GM19324 (cell line): Measurements from ENCODE around the gene SSBP4.

Experiments used
- ATAC-seq: cut with Tn5 transposase; IDR thresholded peaks from one replicate; pipeline ENCODE4 v1.9.1; 2021; ENCODE audit warnings: mild to moderate bottlenecking, moderate library complexity; ENCODE audit not compliant: unreplicated experiment, low FRiP score

Gene SSBP4

GRCh38 chr19:18481505-18482222 is 62.5 kb downstream of the SSBP4 start:
- ATAC-seq = no peak

GRCh38 chr19:18483119-18483890 is 64.1 kb downstream of the SSBP4 start:
- no peak for ATAC-seq
